22Rv1 (cell line): ENCODE measurements around the gene ZNF83.

Experiments
- ZFX ChIP-seq: fragments of 450-650 bp; IDR thresholded peaks from 2 replicates; pipeline ENCODE4 v1.6.1; 2017; ENCODE audit warnings: antibody characterized with exemption, borderline replicate concordance
- TF ChIP-seq, protein P1 (sequence below): fragments of 450-650 bp; IDR thresholded peaks from 2 replicates; pipeline ENCODE4 v1.5.1; 2017; ENCODE audit warnings: mild to moderate bottlenecking

GRCh38 chr19:52667972-52668371, 29.8 kb upstream of the ZNF83 start:
- TF ChIP-seq, protein P1, sequence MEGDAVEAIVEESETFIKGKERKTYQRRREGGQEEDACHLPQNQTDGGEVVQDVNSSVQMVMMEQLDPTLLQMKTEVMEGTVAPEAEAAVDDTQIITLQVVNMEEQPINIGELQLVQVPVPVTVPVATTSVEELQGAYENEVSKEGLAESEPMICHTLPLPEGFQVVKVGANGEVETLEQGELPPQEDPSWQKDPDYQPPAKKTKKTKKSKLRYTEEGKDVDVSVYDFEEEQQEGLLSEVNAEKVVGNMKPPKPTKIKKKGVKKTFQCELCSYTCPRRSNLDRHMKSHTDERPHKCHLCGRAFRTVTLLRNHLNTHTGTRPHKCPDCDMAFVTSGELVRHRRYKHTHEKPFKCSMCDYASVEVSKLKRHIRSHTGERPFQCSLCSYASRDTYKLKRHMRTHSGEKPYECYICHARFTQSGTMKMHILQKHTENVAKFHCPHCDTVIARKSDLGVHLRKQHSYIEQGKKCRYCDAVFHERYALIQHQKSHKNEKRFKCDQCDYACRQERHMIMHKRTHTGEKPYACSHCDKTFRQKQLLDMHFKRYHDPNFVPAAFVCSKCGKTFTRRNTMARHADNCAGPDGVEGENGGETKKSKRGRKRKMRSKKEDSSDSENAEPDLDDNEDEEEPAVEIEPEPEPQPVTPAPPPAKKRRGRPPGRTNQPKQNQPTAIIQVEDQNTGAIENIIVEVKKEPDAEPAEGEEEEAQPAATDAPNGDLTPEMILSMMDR, result no peak
- TF ChIP-seq ZFX, result no peak
